ENCODE data around the gene KRTAP10-3. TPM values are rescaled to one million over a fixed set of nuclear protein-coding genes. Genes with fewer than 3 reads are reported as not detected.
"Not testable (repeated sequence)": the region's sequence is repeated elsewhere in the genome, so short reads cannot be mapped to it uniquely, and the experiment has no call there.

The KRTAP10-3 gene
- total RNA-seq, 4 donors from 2014 or later: not detected

GRCh38 chr21:44595524-44595923, 36.9 kb upstream of the KRTAP10-3 start:
- H3K27ac ChIP-seq: no peak overlapping the region
- H3K4me1 ChIP-seq: no peaks in the 10 kb centered on the region
- no peak overlapping the region for H3K4me3 ChIP-seq
- no peaks in the 10 kb centered on the region for H3K36me3 ChIP-seq
- H3K9me3 ChIP-seq: peaks cover 0 to 4% (median 0%) of the 10 kb centered on the region in 4 donors
- peak in 1 of 3 donors; percentile 23 for DNase-seq
- H3K27me3 ChIP-seq: no peaks in the 10 kb centered on the region
- no peak for TF ChIP-seq POLR2A (IDR thresholded peaks at IDR 0.05)
- TF ChIP-seq, protein P1, sequence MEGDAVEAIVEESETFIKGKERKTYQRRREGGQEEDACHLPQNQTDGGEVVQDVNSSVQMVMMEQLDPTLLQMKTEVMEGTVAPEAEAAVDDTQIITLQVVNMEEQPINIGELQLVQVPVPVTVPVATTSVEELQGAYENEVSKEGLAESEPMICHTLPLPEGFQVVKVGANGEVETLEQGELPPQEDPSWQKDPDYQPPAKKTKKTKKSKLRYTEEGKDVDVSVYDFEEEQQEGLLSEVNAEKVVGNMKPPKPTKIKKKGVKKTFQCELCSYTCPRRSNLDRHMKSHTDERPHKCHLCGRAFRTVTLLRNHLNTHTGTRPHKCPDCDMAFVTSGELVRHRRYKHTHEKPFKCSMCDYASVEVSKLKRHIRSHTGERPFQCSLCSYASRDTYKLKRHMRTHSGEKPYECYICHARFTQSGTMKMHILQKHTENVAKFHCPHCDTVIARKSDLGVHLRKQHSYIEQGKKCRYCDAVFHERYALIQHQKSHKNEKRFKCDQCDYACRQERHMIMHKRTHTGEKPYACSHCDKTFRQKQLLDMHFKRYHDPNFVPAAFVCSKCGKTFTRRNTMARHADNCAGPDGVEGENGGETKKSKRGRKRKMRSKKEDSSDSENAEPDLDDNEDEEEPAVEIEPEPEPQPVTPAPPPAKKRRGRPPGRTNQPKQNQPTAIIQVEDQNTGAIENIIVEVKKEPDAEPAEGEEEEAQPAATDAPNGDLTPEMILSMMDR (IDR thresholded peaks at IDR 0.05): no peak

DNA sequence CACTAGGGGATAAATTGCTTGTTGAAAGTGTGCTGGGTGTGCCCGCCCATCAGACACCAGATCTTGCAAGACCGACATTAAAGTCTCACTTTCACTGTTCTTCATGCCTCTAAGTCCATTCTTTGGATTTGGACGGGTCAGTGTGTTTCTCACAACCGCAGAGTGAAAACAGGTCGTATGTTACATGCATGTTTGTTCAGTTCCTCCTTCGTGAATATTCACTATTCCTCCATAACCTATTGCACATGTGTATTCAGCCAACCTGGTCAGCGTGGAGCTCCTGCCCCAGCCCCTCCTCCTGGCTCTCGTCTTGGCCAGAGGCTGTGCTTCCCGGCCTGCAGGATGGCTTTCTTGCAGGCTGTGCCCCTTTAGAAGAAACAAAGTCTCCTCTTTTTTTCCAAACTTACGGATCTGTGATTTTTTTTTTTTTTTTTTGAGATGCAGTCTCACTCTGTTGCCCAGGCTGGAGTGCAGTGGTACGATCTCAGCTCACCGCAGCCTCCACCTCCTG, 35.9 kb upstream of the KRTAP10-3 start:
- no peak overlapping the region for H3K27ac ChIP-seq
- H3K36me3 ChIP-seq: no peaks in the 10 kb centered on the region
- no peak overlapping the region for H3K4me3 ChIP-seq
- H3K4me1 ChIP-seq: no peaks in the 10 kb centered on the region
- TF ChIP-seq, protein P1 (IDR thresholded peaks at IDR 0.05): no peak
- no peak for TF ChIP-seq POLR2A (IDR thresholded peaks at IDR 0.05)
- peaks cover 0 to 4% (median 0%) of the 10 kb centered on the region in 4 donors for H3K9me3 ChIP-seq
- H3K27me3 ChIP-seq: no peaks in the 10 kb centered on the region
- peak in 1 of 3 donors; percentile 28 for DNase-seq

DNA sequence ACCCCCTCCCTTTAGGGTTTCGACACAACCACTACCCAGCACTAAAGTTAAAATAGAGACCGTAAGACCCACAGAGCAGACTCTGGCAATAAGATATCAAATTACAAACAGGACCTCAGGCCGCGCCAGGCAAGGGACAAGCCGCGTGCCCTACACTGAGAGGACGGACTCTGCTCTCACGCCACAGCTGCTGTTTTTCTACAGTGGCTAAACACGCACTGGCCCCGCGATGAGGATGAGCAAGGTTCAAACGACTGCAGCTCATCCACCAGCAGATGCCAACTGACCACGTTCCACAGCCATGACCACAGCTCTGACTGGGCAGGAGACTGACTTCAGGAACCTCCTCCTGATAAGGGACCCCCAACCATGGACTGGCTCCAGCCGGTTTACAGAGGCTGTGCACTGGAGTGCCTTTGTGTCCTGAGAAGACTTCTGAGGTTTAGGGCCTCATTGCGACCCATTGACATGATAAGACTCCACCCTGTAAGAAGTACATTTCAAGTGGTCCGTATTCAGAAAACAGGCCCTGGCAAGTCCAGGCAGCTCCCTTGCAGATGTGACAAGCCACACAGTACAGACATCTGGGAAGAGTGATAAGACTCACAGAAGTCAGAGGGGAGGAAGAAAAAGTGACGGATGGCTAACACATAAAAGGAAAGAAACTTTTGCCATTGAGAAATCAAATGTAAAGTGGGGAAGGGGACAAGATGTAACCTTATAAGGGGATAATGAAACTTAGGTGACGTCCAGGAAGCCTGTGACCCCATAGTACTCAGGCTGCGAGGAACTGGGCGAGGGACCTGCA, 35.2 kb upstream of the KRTAP10-3 start:
- no peak overlapping the region for H3K27ac ChIP-seq
- TF ChIP-seq POLR2A (IDR thresholded peaks at IDR 0.05): no peak
- TF ChIP-seq, protein P1 (IDR thresholded peaks at IDR 0.05): no peak
- no peaks in the 10 kb centered on the region for H3K27me3 ChIP-seq
- H3K4me1 ChIP-seq: no peaks in the 10 kb centered on the region
- DNase-seq: peak in 1 of 3 donors; percentile 35
- no peaks in the 10 kb centered on the region for H3K36me3 ChIP-seq
- no peaks in the 10 kb centered on the region for H3K9me3 ChIP-seq
- no peak overlapping the region for H3K4me3 ChIP-seq

DNA sequence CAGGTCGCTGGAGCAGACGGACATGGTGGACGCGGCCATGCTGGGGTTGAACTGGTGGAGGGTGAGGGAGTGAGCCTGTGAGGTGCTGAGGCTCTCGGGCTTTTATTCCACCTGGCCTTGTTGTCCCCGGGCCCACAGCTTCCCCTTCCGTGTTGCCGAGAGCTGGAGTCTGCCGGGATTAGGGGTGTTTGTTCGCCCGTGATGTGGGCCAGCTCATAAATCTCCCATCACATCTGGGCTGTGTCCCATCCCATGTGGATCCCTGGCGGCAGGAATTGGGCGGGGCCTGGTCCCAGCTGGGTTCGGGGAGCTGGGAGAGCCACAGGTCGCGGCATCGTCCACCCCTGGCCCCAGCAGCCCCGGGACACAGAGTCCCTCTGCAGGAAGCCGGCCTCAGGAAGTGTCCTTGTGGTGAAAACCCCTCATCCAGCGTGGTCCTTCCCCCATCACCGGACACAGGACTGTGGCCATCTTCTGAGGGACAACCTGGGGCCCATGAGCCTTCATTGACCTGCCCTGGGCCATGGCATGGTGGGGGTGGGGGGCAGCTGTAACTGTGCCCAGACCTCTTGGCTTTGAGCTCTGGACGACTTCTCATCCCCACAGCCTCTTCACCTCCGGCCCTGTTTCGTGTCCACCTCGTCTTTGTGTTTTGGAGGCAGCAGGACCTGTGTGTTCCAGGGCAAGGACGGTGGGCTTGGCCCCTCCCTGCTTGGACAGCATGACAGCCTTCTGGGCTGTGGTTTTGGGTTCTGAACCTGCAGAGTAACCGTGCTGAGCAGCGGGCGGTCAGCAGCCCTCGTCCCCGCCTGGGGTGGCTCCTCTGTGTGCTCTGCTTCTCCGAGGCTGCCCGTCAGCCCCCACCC, 34.1 kb upstream of the KRTAP10-3 start, which contains the start of gene KRTAP10-6:
Gene KRTAP10-6 (minus strand): TSS at position 60 of the 866 bp plus-strand sequence. CDS start 21 bp downstream, at position 39.
- TF ChIP-seq, protein P1 (IDR thresholded peaks at IDR 0.05): no peak
- no peak for TF ChIP-seq POLR2A (IDR thresholded peaks at IDR 0.05)
- peak in 2 of 3 donors; percentile 37 to 46 for DNase-seq
- H3K27ac ChIP-seq: no peak within 1 kb of the TSS
- no peaks in the 10 kb centered on the region for H3K9me3 ChIP-seq
- H3K27me3 ChIP-seq: no peaks in the 10 kb centered on the region
- no peaks in the 10 kb centered on the region for H3K36me3 ChIP-seq
- H3K4me1 ChIP-seq: no peaks in the 10 kb centered on the region
- H3K4me3 ChIP-seq: no peak within 1 kb of the TSS

DNA sequence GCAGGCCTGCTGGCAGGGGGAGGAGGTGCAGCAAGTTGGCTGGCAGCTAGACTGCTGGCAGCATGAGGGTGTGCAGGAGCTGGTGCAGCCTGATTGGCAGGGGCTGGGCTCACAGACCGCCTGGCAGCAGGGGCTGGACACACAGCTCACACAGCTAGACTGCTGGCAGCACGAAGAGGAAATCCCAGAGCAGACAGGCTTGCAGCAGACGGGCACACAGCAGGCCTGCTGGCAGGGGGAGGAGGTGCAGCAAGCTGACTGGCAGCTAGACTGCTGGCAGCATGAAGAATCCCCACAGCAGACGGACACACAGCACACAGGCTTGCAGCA, 33.2 kb upstream of the KRTAP10-3 start:
- H3K9me3 ChIP-seq, H3K4me1 ChIP-seq, H3K36me3 ChIP-seq, H3K27ac ChIP-seq, DNase-seq, H3K4me3 ChIP-seq, H3K27me3 ChIP-seq: not testable (repeated sequence)

DNA sequence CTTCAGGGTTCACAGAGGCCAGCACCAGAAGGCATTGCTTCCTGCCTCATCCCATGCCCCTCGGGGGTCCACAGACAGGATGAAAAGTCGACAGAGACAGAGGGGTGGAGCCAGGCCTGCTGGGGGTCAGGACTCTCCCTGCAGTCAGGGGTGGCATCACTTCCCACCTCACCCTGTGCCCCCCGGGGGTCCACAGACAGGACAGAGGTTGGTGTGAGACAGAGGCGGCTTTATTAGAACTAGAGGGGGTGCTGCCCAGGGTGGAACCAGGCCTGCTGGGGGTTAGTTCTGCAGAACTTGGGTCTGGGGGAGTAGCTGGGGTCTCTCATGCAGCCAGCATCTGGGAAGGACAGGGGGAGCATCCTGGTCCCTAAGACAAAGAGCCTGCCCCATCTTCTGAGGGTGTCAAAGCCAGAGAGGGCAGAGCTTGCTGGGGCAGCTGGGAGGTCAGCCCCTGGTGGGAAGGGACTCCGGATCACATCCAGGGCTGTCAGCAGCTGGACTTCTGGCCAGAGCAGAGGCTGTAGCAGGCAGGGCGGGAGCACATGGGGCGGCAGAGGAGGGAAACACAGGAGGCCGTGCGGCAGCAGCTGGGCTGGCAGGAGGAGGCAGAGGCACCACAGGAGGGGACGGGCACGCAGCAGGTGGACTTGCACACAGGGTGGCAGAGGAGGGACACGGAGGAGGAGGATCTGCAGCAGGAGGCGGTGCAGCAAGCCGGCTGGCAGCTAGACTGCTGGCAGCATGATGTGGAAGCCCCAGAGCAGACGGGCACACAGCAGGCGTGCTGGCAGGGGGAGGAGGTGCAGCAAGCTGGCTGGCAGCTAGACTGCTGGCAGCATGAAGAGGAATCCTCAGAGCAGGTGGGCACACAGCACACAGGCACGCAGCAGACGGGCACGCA, 32.6 kb upstream of the KRTAP10-3 start:
- DNase-seq: peak in 1 of 3 donors; percentile 17
- H3K4me3 ChIP-seq, H3K9me3 ChIP-seq, H3K36me3 ChIP-seq, H3K4me1 ChIP-seq, H3K27me3 ChIP-seq, H3K27ac ChIP-seq: not testable (repeated sequence)
